DND-41 (cell line): ENCODE measurements around the gene MAN1A1.

Source experiments
- CTCF ChIP-seq: IDR thresholded peaks from 2 replicates; pipeline ENCODE4 v1.5.1; 2012; ENCODE audit warnings: borderline replicate concordance, low read length, moderate library complexity, mild to moderate bottlenecking; ENCODE audit not compliant: poor library complexity, severe bottlenecking; ENCODE audit errors: extremely low read depth
- EZH2 ChIP-seq: IDR thresholded peaks from 3 replicates; pipeline ENCODE4 v1.6.1; 2012; ENCODE audit warnings: borderline replicate concordance, low read depth, mild to moderate bottlenecking, moderate library complexity, low read length, inconsistent platforms; ENCODE audit not compliant: severe bottlenecking

GRCh38 chr6:119313937-119314884 is 35.4 kb downstream of the MAN1A1 start:
- TF ChIP-seq EZH2 (no peak), CTCF (no peak)
